SK-N-SH (cell line): ENCODE results near the gene NPC1L1. TPM values are rescaled to one million over a fixed set of nuclear protein-coding genes. Genes with fewer than 3 reads are reported as not detected.

Experiments used
- CTCF ChIA-PET: fragments of 300-600, 350-600 bp; formaldehyde crosslinking; extraction: SDS; loops from one replicate; lab custom pipeline; 2021; lab: Yijun Ruan, JAX
- POLR2A ChIA-PET: fragments of 350-600 bp; sonication (Branson Sonifier 250); formaldehyde crosslinking; extraction: SDS; loops from one replicate; lab custom pipeline; 2020; ENCODE audit warnings: antibody characterized with exemption, inconsistent platforms; lab: Yijun Ruan, JAX
- DNase-seq: peaks from one replicate; pipeline ENCODE4 v3.0.0; 2012
- H2AFZ ChIP-seq: fragments of 200-600 bp; sonication (generic); 2 replicates; pipeline ENCODE4 v1.8.1; 2016; ENCODE audit warnings: antibody characterized with exemption, mild to moderate bottlenecking, low read depth
- H3F3A ChIP-seq: fragments of 200-600 bp; sonication (generic); replicated peaks from 2 replicates; pipeline ENCODE3; 2016; ENCODE audit warnings: antibody characterized with exemption, mild to moderate bottlenecking; ENCODE audit not compliant: insufficient read depth
- H3K27ac ChIP-seq, 2 experiments: fragments of 200-500 bp in 1 of 2; fragments of 200-600 bp in 1 of 2; sonication (Bioruptor generic) in 1 of 2; sonication (generic), shearing (Covaris generic) in 1 of 2; 2 replicates each; pipeline versions ENCODE4 v1.5.1 to v1.6.1; 2014 to 2016; ENCODE audit warnings: low read depth in 2 of 2, inconsistent platforms in 1 of 2, low read length in 1 of 2, mild to moderate bottlenecking in 1 of 2, mixed read lengths in 1 of 2
- H3K27me3 ChIP-seq: fragments of 200-600 bp; sonication (generic), shearing (Covaris generic); 2 replicates; pipeline ENCODE4 v1.6.1; 2016; ENCODE audit warnings: mixed run types; ENCODE audit not compliant: insufficient read depth
- H3K36me3 ChIP-seq, 2 experiments: fragments of 200-500 bp in 1 of 2; fragments of 200-600 bp in 1 of 2; sonication (Bioruptor generic) in 1 of 2; sonication (generic) in 1 of 2; replicated peaks in 1 of 2; 2 replicates each; pipeline versions ENCODE3 to v1.5.1; 2014 to 2016; ENCODE audit warnings: low read length in 1 of 2, mild to moderate bottlenecking in 1 of 2; ENCODE audit not compliant: insufficient read depth in 2 of 2, control insufficient read depth in 1 of 2
- H3K4me1 ChIP-seq, 2 experiments: fragments of 200-500 bp in 1 of 2; fragments of 200-600 bp in 1 of 2; sonication (Bioruptor generic) in 1 of 2; sonication (generic), shearing (Covaris generic) in 1 of 2; 2 replicates each; pipeline versions ENCODE4 v1.5.1 to v1.6.1; 2014 to 2016; ENCODE audit warnings: low read depth in 1 of 2, low read length in 1 of 2, mixed run types in 1 of 2; ENCODE audit not compliant: insufficient read depth in 2 of 2, control insufficient read depth in 1 of 2
- H3K4me2 ChIP-seq: fragments of 200-600 bp; sonication (generic), shearing (Covaris generic); 2 replicates; pipeline ENCODE4 v1.6.1; 2017; ENCODE audit warnings: mixed run types
- H3K4me3 ChIP-seq, 2 experiments: fragments of 200-500 bp in 1 of 2; fragments of 200-600 bp in 1 of 2; sonication (Bioruptor generic) in 1 of 2; sonication (generic), shearing (Covaris generic) in 1 of 2; 2 replicates each; pipeline versions ENCODE4 v1.5.1 to v1.8.1; 2014 to 2016; ENCODE audit warnings: low read depth in 2 of 2, inconsistent platforms in 1 of 2, low read length in 1 of 2, mild to moderate bottlenecking in 1 of 2, mixed read lengths in 1 of 2, moderate library complexity in 1 of 2
- H3K79me2 ChIP-seq: fragments of 200-600 bp; sonication (generic); 2 replicates; pipeline ENCODE4 v1.8.1; 2017; ENCODE audit warnings: mild to moderate bottlenecking; ENCODE audit not compliant: insufficient read depth
- H3K9ac ChIP-seq: fragments of 200-600 bp; sonication (generic); 2 replicates; pipeline ENCODE4 v1.6.1; 2017; ENCODE audit warnings: mixed run types
- H3K9me2 ChIP-seq: fragments of 200-600 bp; sonication (generic); 2 replicates; pipeline ENCODE4 v1.6.1; 2017; ENCODE audit warnings: mixed run types
- H3K9me3 ChIP-seq: fragments of 200-600 bp; sonication (generic); 2 replicates; pipeline ENCODE4 v1.6.1; 2017; ENCODE audit warnings: mixed run types, mild to moderate bottlenecking, moderate library complexity
- H4K20me1 ChIP-seq: fragments of 200-600 bp; sonication (generic); 2 replicates; pipeline ENCODE4 v1.6.1; 2017; ENCODE audit warnings: mild to moderate bottlenecking, mixed run types; ENCODE audit not compliant: insufficient read depth
- CHD2 ChIP-seq: fragments of 150-350 bp; IDR thresholded peaks from 2 replicates; pipeline ENCODE4 v1.6.1; 2018; ENCODE audit warnings: low read length; ENCODE audit not compliant: partially characterized antibody
- CTCF ChIP-seq: fragments of 200-600 bp; sonication (generic); IDR thresholded peaks from 2 replicates; pipeline ENCODE4 v1.6.1; 2017; ENCODE audit warnings: antibody characterized with exemption, mild to moderate bottlenecking, moderate library complexity
- FOSL2 ChIP-seq: IDR thresholded peaks from 2 replicates; pipeline ENCODE4 v1.4.0; 2012; ENCODE audit warnings: low read depth, mild to moderate bottlenecking, moderate library complexity, borderline replicate concordance
- FOXM1 ChIP-seq: IDR thresholded peaks from 2 replicates; pipeline ENCODE4 v1.4.0; 2012; ENCODE audit warnings: low read depth, mild to moderate bottlenecking
- GABPA ChIP-seq: IDR thresholded peaks from 2 replicates; pipeline ENCODE4 v1.4.0; 2012; ENCODE audit warnings: low read depth, mild to moderate bottlenecking
- NFIC ChIP-seq: IDR thresholded peaks from 2 replicates; pipeline ENCODE4 v1.4.0; 2012; ENCODE audit warnings: borderline replicate concordance
- NRF1 ChIP-seq: IDR thresholded peaks from 2 replicates; pipeline ENCODE4 v1.6.1; 2012; ENCODE audit warnings: low read depth, mild to moderate bottlenecking, low read length
- POLR2AphosphoS5 ChIP-seq: IDR thresholded peaks from 2 replicates; pipeline ENCODE4 v1.6.1; 2012; ENCODE audit warnings: low read depth, low read length
- RCOR1 ChIP-seq: fragments of 150-350 bp; IDR thresholded peaks from 2 replicates; pipeline ENCODE4 v1.6.1; 2017; ENCODE audit warnings: antibody characterized with exemption, low read length
- TCF12 ChIP-seq: IDR thresholded peaks from 2 replicates; pipeline ENCODE4 v1.4.0; 2012
- USF1 ChIP-seq: IDR thresholded peaks from 2 replicates; pipeline ENCODE4 v1.4.0; 2012; ENCODE audit warnings: low read depth, borderline replicate concordance
- USF2 ChIP-seq: fragments of 150-350 bp; IDR thresholded peaks from 2 replicates; pipeline ENCODE4 v1.6.1; 2017; ENCODE audit warnings: antibody characterized with exemption, low read length, low read depth, borderline replicate concordance
- WGBS: methylation state at CpG from one replicate; pipeline ENCODE4 v1.1.6; 2017; ENCODE audit warnings: low lambda C conversion rate; 5-methylcytosine and 5-hydroxymethylcytosine counted together
- polyA plus RNA-seq, 3 experiments: library from polyadenylated mRNA; depleted of rRNA; stranded (reverse); fragments of >200 nt; gene quantifications; 2 replicates each; pipeline ENCODE4 v1.2.3, GENCODE V29; 2012
- TF ChIP-seq, protein P1 (sequence below): IDR thresholded peaks from 2 replicates; pipeline ENCODE4 v1.4.0; 2012; ENCODE audit warnings: low read depth
- TF ChIP-seq, protein P2 (sequence below): IDR thresholded peaks from 2 replicates; pipeline ENCODE4 v1.6.1; 2012; ENCODE audit warnings: mild to moderate bottlenecking, low read depth, low read length, moderate library complexity

NPC1L1 gene
- polyA plus RNA-seq, 1 of the 3 experiments (the other 2 are of a cell fraction) = not detected

GRCh38 chr7:44537442-44537841 lies 3.7 kb downstream of the NPC1L1 start:
- Histone ChIP-seq H3K36me3 (no peaks in the 10 kb centered on the region), H4K20me1 (no peaks in the 10 kb centered on the region), H3K4me3 (no peak overlapping the region), H3K79me2 (no peaks in the 10 kb centered on the region), H3K4me2 (no peak overlapping the region), H3K27me3 (no peaks in the 10 kb centered on the region), H3F3A (no peaks in the 10 kb centered on the region), H3K4me1 (peaks cover 0 to 16% of the 10 kb centered on the region in 2 experiments; a peak in 1 of 4 replicates), H3K9me2 (no peaks in the 10 kb centered on the region), H3K9ac (no peak overlapping the region), H3K9me3 (no peaks in the 10 kb centered on the region), H2AFZ (no peak overlapping the region), H3K27ac (no peak overlapping the region)
- no peak for DNase-seq
- ChIA-PET CTCF (interaction anchor here (0.6 to 5.3 kb wide), 6 partner anchors 7 to 440 kb away, joined by 3 to 34 read pairs (median 5); no protein-coding TSS in a partner anchor), POLR2A (interaction anchor here (1.3 kb wide), 1 partner anchor 37 kb away, joined by 4 read pairs; no protein-coding TSS in a partner anchor)
- WGBS = 84% methylated on average over 6 of the region's 6 CpGs
- no peak for TF ChIP-seq GABPA
- TF ChIP-seq, protein P1, sequence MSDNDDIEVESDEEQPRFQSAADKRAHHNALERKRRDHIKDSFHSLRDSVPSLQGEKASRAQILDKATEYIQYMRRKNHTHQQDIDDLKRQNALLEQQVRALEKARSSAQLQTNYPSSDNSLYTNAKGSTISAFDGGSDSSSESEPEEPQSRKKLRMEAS = no peak
- TF ChIP-seq FOXM1 = no peak
- TF ChIP-seq RCOR1 = no peak
- TF ChIP-seq CTCF = no peak
- TF ChIP-seq NFIC = no peak
- TF ChIP-seq FOSL2 = no peak
- no peak for TF ChIP-seq USF1
- TF ChIP-seq, protein P2, sequence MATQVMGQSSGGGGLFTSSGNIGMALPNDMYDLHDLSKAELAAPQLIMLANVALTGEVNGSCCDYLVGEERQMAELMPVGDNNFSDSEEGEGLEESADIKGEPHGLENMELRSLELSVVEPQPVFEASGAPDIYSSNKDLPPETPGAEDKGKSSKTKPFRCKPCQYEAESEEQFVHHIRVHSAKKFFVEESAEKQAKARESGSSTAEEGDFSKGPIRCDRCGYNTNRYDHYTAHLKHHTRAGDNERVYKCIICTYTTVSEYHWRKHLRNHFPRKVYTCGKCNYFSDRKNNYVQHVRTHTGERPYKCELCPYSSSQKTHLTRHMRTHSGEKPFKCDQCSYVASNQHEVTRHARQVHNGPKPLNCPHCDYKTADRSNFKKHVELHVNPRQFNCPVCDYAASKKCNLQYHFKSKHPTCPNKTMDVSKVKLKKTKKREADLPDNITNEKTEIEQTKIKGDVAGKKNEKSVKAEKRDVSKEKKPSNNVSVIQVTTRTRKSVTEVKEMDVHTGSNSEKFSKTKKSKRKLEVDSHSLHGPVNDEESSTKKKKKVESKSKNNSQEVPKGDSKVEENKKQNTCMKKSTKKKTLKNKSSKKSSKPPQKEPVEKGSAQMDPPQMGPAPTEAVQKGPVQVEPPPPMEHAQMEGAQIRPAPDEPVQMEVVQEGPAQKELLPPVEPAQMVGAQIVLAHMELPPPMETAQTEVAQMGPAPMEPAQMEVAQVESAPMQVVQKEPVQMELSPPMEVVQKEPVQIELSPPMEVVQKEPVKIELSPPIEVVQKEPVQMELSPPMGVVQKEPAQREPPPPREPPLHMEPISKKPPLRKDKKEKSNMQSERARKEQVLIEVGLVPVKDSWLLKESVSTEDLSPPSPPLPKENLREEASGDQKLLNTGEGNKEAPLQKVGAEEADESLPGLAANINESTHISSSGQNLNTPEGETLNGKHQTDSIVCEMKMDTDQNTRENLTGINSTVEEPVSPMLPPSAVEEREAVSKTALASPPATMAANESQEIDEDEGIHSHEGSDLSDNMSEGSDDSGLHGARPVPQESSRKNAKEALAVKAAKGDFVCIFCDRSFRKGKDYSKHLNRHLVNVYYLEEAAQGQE = no peak
- no peak for TF ChIP-seq CHD2
- TF ChIP-seq POLR2AphosphoS5 = no peak
- no peak for TF ChIP-seq TCF12
- TF ChIP-seq USF2 = no peak
- no peak for TF ChIP-seq NRF1
